Activated T-cell treated with anti-CD3 and anti-CD28 coated beads for 48 hours (primary cell): ENCODE data around the gene LSM4.
"Not testable (repeated sequence)": the region's sequence is repeated elsewhere in the genome, so short reads cannot be mapped to it uniquely, and the experiment has no call there.

Experiments used
- DNase-seq: peaks from one replicate; pipeline ENCODE4 v3.0.0-alpha.2; 2020; ENCODE audit warnings: low read depth

Gene LSM4

DNA sequence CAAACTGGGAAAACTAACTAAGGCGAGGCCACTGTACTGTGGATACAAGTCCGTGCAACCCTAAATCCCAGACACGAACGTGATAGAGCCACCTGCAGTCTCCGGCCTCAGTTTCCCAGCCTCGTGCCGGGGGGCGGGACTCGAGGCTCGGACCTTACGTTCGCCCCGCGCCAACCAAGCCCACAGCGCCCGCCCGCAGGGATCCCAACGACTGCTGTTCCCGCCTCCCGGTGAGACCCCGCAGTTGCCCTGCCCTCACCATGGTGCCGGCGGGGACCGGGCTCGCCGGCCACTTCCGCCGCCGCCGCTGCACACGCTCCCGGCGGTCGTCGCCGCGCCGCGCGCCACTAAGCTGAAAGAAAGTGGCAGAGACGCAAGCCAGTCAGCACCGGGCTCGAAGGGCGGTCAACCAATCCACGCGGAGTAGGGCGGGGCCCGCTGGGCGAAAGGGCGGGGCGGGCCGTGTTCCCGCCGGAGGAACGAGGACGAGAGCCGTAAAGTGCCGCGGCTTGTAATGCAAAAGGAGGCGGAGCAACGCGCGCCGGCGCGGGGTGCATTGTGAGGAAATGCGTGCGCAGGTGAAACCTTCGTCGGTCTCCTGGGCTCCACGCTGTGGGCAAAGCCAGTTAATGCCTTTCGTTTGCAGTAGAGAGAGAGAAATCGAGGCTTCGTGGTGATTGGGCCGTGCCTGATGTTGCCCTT is at the start of gene LSM4:
TSS of gene LSM4 (minus strand) at position 318 of the 702 bp plus-strand sequence. CDS start at position 262, 56 bp downstream.
- DNase-seq = peak; percentile 100

- DNase-seq = no peak
Measured at GRCh38 chr19:18368504-18369222, 45.8 kb upstream of the LSM4 start.

- DNase-seq = no peak
Measured at GRCh38 chr19:18366021-18366435, 43.2 kb upstream of the LSM4 start.

DNA sequence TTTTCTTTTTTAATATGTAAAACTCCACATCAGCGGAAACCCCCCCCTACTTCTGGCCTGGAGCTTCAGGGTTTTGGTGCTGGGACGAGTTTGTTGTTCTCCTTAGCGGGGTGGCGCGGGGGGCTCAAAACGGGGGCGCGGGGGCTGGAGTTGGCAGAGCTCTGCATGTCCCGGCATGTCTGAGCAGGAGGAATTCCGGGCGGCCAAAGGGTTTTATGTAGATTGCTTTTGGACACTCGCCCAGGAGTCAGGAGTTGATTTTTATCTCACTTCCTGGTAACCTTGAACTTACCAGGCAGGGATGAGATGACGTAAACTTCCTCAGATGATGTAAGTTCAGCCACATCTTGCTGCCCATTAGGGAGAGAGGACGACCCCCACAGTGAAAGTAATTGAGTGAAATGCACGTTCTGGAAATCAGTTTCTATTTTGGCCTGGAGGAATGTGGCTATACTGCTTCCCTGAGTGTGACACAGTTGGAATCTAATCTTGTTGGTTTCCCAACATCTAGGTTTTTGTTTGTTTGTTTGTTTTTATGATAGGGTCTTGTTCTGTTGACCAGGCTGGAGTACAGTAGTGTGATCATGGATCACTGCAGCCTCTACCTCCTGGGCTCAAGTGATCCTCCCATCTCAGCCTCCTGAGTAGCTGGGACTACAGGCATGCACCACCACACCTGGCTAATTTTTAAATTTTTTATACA is 42.1 kb upstream of the LSM4 start:
- no peak for DNase-seq

- not testable (repeated sequence) for DNase-seq
Measured at GRCh38 chr19:18364277-18364825, 41.5 kb upstream of the LSM4 start.

DNA sequence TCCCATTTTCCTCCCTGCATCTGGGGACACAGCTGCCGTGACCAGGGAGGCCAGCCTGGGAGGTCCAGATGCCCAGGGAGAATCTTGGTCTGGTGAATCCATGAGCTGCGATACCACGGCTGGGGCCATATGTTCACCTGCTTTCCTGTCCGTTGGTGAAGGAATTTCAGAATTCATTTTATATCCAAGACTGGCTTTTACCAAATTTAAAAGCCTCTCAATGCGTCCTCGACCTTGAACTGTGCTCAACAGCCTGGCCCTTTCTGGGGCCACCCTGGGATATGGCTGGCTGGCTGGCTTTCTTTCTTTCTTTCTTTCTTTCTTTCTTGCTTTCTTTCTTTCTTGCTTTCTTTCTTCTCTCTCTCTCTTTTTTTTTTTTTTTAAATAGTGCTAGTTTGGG is 40.9 kb upstream of the LSM4 start:
- DNase-seq = no peak

DNA sequence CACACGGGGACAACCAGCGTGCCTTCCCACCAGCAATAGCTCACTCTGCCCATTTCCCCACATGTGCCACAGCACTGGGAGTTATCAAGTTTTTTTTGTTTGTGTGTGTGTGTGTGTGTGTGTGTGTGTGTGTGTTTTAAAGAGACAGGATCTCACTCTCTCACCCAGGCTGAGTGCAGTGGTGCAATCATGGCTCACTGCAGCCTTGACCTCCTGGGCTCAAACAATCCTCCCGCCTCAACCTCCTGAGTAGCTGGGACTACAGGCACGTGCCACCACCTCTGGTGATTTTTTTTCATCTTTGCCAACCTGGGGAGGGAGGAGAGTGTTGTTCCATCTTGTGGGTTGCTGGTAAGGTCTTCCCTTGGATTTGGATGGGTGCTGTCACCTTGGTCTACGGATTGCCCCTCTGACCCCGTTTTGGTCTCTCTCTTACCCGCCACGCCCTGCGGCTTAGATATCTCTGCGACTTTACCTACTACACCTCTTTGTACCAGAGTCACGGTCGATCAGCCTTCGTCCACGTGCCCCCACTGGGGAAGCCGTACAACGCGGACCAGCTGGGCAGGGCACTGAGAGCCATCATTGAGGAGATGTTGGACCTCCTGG is 40.2 kb upstream of the LSM4 start:
- no peak for DNase-seq

DNA sequence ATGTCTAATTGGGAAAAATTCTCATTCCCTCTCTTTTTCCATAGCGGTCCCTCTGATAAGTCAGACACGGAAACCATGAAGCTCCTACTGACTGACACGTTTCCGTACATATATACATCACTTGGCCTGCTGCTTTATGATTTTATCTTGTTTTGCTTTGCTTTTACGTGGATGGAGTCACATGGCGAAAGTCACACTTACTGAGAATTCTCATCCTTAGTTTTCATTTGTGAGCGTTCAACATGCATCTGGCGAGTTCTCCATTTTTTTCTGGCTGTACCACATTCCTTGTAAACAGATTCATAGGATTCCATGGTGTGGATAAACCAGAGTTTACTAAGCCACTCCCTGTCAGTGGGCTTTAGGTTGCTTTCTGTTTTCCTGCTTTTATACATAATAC is 38.8 kb upstream of the LSM4 start:
- no peak for DNase-seq

DNA sequence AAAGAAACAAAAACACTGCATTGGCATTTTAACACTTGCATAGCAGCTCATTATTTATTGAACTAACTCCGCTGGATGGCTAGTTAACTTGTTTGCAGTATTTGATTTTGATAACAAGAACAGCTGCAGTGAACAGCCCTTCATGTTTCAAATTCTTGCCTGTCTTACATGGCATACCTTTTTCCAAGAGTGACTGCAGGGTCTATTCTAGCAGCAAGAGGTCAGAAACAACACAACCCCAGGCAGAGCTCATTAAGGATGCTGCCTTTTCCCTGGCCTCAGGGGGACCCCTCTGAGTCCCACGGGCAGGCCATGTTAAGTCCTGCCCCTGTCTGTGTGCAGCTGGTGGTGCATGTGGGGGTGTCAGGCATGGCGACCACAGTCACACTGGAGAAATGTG is 34.2 kb upstream of the LSM4 start:
- DNase-seq = no peak

DNA sequence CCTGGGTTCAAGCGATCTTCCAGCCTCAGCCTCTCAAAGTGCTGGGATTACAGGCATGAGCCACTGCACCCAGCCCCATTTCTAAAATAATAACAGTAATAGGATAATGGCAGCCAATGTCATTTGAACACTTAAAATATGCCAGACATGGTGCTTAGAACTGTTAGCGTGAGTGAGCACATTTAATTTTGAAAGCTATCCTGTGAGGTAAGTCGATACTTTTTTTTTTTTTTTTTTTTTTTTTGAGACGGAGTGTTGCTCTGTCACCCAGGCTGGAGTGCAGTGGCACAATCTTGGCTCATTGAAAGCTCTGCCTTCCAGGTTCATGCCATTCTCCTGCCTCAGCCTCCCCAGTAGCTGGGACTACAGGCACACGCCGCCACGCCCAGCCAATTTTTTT is 31.9 kb upstream of the LSM4 start:
- DNase-seq = not testable (repeated sequence)

DNA sequence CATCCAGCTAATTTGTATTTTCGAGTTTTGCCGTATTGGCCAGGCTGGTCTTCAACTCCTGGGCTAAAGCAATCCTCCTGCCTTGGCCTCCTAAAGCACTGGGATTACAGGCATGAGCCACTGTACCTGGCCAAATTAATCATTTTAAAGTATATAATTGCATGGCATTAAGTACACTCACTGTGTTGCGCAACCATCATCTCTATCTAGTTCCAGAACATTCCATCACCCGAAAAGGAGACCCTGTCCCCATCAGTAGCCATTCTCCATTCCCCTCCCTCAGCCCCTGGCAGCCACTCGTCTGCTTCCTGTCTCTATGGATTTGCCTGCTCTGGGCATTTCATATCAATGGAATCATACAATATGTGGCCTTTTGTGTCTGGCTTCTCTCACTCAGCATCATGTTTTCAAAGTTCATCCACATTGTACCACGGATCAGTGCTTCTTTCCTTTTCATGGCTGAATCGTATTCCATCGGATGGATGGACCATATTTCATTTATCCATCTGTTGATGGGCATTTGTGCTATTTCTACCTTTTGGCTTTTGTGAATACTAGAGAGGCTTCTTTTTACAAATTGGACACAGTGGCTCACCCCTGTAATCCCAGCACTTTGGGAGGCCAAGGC is 30.6 kb upstream of the LSM4 start:
- DNase-seq = no peak

DNA sequence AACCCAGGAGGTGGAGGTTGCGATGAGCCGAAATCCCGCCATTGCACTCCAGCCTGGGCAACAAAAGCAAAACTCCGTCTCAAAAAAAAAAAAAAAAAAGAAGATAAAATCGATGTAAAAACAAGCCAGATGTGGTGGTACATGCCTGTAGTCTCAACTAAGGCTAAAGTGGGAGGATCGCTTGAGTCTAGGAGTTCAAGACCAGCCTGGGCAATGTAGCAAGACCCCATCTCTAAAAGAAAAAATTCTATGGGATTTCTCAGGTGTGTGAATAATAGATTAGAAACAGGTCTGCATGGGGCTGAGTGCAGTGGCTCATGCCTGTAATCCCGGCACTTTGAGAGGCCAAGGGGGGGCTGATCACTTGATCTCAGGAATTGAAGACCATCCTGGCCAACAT is 28.7 kb upstream of the LSM4 start:
- DNase-seq = no peak

GRCh38 chr19:18350490-18350889 is 27.6 kb upstream of the LSM4 start:
- no peak for DNase-seq

DNA sequence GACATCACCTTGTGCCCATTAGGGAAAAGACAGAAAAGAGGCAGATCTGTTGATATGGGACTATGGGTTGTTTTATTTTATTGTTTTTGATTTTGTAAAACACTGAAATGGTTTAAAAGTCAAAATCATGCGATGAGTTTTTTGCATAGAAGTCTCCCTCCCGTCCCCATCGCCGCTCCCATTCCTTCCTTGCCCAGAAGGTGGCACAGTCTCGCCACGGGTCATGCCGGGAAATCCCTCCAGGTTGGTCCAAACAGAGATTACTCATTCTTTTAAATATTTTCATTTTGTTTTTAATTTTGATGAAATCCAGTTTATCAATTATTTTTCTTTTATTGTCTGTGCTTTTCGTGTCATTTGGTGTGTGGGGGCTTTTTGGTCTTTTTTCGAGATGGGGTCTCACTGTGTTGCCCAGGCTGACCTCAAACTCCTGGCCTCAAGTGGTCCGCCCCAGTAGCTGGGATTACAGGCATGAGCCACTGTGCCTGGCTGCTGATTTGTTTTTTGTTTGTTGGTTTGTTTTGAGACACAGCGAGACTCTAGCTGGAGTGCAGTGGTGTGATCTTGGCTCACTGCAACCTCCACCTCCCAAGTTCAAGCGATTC is 26.8 kb upstream of the LSM4 start:
- no peak for DNase-seq

DNA sequence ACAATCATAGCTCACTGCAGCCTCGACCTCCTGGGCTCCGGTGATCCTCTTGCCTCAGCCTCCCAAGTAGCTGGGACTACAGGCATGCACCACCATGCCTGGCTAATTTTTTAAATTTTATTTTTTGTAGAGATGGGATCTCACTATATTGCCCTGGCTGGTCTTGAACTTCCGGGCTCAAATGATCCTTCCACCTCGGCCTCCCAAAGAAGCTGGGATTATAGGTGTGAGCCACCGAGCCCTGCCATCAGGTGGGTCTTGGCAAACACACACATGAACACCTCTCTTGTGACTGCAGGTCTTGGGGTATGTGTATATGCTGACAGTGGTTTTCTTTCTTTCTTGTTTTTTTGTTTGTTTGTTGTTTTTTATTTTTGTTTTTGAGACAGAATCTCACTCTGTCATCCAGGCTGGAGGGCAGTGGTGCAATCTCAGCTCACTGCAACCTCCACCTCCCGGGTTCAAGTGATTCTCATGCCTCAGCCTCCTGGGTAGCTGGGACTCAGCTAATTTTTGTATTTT is 26.0 kb upstream of the LSM4 start:
- DNase-seq = not testable (repeated sequence)

GRCh38 chr19:18348171-18348570 is 25.3 kb upstream of the LSM4 start:
- DNase-seq = no peak

DNA sequence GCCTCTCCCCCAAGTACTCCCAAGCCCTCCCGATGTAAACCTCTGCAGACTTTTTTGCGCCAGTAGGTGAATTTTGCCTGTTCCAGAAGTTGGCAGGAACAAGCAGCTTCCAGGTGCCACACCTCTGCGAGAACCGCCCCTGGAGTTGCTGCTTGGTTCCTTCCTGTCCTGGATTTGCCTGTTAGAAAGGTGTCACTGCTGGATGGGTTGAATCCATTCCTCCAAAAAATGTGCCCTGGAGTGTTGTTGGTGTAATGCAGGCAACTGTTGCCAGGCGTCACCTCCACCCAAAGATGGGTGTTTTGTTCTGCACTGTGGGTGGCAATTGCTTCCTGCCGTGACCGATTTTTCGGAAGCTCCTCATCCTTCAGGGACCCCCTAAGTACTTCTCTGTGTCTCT is 23.2 kb upstream of the LSM4 start:
- DNase-seq = no peak

- no peak for DNase-seq
Measured at GRCh38 chr19:18345296-18345695, 22.4 kb upstream of the LSM4 start.

DNA sequence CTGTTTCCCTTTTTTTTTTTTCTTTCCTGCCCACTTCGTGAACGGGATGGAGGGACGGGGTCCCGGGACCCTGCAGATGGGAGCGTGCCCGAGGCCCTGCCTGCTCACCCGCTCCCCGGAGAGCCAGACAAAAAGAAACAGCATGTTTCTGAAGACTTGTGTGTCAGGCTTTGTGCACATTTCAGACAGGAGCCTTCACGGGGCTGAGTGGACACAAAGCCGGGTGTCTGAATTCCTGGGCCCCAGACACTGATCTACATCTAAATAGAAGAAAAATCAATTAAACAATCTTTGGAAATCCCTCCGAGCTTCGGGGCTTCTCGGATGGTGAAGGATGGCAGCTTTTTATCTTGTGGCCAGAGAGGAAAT is 21.7 kb upstream of the LSM4 start:
- DNase-seq = no peak

DNA sequence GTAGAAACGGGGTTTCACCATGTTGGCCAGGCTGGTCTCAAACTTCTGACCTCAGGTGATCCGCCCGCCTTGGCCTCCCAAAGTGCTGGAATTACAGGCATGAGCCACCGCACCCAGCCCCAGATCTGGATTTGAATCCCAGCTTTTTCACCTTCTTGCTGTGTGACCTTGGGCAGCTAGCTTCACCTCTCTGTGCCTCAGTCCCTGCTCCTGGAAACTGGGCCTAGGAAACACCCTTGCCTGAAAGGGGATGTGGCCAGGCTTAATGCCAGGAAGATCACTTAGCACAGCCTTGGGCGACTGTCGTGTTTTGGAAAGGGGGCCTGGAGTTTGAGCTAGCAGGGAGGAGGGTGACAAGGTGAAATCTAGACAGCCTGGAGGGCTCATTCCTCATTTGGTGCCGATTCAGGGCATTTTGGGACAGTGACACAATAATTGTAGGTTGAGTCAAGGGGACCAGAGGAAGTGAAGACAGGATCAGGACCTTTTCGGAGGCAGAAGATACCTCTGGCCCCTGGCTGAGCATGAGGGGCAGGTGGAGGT is 19.3 kb upstream of the LSM4 start:
- DNase-seq = no peak
